Chondrocyte (in vitro differentiated cells): ENCODE measurements around the gene UBE2H. TPM values are rescaled to one million over a fixed set of nuclear protein-coding genes. Genes with fewer than 3 reads are reported as not detected.
"Not testable (repeated sequence)": the region's sequence is repeated elsewhere in the genome, so short reads cannot be mapped to it uniquely, and the experiment has no call there.

Experiments
- DNase-seq: peaks from one replicate; pipeline ENCODE4 v3.0.0; 2021; ENCODE audit warnings: mixed read lengths, low spot score
- H3K27ac Mint-ChIP-seq: one replicate; pipeline ENCODE4 v1.8.0; 2021; ENCODE audit warnings: mild to moderate bottlenecking, moderate library complexity, mixed read lengths; ENCODE audit not compliant: unreplicated experiment
- H3K27me3 Mint-ChIP-seq: 2 replicates; pipeline ENCODE4 v1.8.0; 2021; ENCODE audit warnings: low read depth, mixed read lengths
- H3K36me3 Mint-ChIP-seq: 2 replicates; pipeline ENCODE4 v1.8.0; 2021; ENCODE audit warnings: low read depth, mixed read lengths
- H3K4me1 Mint-ChIP-seq: 2 replicates; pipeline ENCODE4 v1.8.0; 2021; ENCODE audit warnings: low read depth, mild to moderate bottlenecking, mixed read lengths
- H3K4me3 Mint-ChIP-seq: one replicate; pipeline ENCODE4 v1.8.0; 2021; ENCODE audit warnings: mild to moderate bottlenecking, moderate library complexity, mixed read lengths; ENCODE audit not compliant: unreplicated experiment
- H3K9me3 Mint-ChIP-seq: 2 replicates; pipeline ENCODE4 v1.8.0; 2021; ENCODE audit warnings: low read depth, mixed read lengths
- total RNA-seq: library from RNA; stranded (reverse); gene quantifications from 3 replicates; pipeline ENCODE4 v1.2.1, GENCODE V29; 2021
- TF ChIP-seq, protein P1 (sequence below): fragments of 200-600 bp; sonication (generic); IDR thresholded peaks from 2 replicates; pipeline ENCODE4 v1.5.0; 2021; ENCODE audit warnings: antibody characterized with exemption, mild to moderate bottlenecking, moderate library complexity

Gene UBE2H
- total RNA-seq, 1 donor from 2014 or later: 167 TPM

DNA sequence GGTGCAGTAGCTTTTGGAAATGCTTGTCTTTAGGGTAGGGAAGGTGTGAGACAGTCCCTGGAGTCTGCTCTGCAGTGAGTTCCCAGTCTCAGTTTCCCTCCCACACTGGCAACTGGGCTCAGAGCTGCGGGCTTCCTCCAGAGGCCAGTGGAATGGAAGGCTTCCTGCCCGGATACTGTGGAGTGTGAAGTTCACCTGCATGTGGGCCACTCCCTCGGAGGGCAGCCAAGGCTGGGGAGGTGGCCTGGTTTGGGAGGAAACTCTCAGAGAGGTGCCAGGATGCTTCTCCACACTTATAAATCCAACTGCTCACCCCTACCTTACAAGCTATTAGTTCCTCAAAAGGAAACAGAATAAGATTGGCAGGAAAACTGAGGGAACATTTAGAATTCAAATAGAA is 18.1 kb upstream of the UBE2H start:
- TF ChIP-seq, protein P1, sequence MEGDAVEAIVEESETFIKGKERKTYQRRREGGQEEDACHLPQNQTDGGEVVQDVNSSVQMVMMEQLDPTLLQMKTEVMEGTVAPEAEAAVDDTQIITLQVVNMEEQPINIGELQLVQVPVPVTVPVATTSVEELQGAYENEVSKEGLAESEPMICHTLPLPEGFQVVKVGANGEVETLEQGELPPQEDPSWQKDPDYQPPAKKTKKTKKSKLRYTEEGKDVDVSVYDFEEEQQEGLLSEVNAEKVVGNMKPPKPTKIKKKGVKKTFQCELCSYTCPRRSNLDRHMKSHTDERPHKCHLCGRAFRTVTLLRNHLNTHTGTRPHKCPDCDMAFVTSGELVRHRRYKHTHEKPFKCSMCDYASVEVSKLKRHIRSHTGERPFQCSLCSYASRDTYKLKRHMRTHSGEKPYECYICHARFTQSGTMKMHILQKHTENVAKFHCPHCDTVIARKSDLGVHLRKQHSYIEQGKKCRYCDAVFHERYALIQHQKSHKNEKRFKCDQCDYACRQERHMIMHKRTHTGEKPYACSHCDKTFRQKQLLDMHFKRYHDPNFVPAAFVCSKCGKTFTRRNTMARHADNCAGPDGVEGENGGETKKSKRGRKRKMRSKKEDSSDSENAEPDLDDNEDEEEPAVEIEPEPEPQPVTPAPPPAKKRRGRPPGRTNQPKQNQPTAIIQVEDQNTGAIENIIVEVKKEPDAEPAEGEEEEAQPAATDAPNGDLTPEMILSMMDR: no peak
- Mint-ChIP-seq H3K4me1 (peaks cover 21% of the 10 kb centered on the region), H3K27me3 (no peaks in the 10 kb centered on the region), H3K9me3 (no peaks in the 10 kb centered on the region), H3K36me3 (no peaks in the 10 kb centered on the region), H3K27ac (peak overlapping the region; percentile 94), H3K4me3 (no peak overlapping the region)
- DNase-seq: no peak

DNA sequence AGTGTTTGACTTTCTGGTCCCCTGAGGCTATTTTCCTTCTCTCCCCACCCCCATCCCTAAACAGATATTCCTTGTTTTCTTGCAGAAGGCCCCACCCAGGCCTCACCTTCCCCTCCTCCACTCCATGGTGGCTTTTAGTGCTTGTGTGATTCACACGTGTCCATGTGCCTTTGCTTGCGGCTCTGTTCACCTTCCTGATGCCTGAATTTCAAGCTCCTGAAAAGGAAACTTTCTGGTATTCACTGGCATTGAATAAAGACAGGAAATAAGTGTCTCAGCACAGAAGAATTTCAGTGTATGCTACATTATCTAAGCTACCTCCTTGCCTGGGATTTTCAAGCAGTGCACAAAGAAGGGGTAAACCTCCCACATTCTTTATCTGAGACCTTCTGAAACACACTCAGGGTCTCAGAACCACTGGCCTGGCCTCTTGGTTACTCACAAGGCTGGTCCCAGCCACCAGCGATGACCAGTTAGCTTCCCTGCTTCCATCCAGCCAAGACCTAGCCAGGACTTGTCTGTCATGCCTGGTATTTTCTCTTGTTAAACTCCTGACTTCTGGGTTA is 17.2 kb upstream of the UBE2H start:
- TF ChIP-seq, protein P1: no peak
- H3K9me3 Mint-ChIP-seq: no peaks in the 10 kb centered on the region
- peak overlapping the region; percentile 2 for H3K4me3 Mint-ChIP-seq
- H3K27me3 Mint-ChIP-seq: no peaks in the 10 kb centered on the region
- peaks cover 21% of the 10 kb centered on the region for H3K4me1 Mint-ChIP-seq
- no peaks in the 10 kb centered on the region for H3K36me3 Mint-ChIP-seq
- DNase-seq: no peak
- H3K27ac Mint-ChIP-seq: peak overlapping the region; percentile 94

DNA sequence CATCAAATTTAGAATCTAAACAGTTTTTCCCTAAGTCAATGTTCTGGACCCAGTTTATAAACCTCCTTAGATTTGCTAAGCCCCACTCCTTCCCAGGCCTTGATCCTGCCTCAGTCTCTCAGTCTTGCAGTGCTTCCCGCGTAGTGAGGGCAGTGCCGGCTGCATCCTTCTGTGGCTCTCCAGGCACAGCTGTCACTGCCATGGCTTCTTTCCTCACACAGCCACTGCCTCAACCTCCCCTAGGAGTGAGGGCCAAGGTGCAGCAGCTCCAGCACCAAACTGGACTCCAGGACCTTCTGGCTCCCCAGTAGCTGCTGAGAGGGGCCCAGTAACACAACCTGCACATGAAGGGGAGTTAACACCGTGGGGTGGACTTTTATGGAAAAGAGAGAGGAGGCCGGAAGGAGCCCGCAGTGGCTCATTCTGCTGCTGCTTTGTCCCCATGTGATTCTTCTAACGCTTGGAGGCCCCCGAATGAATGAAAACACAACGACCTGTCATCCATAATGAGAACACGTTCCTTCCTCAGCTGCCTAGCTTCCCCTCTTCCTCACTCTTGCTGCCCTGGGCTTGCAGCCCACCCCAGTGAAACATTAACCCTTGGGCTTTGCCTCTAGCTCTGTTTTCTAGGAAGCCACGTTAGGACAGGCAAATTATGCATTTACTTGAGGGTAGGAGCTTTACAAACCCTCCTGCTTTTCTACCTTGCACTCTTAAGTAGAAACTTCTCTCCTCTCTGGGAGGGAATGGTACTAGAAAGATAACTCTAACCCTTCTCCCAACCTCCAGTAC is 16.0 kb upstream of the UBE2H start:
- Mint-ChIP-seq H3K9me3 (no peaks in the 10 kb centered on the region), H3K4me1 (peaks cover 21% of the 10 kb centered on the region), H3K4me3 (no peak overlapping the region), H3K27me3 (no peaks in the 10 kb centered on the region), H3K27ac (no peak overlapping the region), H3K36me3 (no peaks in the 10 kb centered on the region)
- TF ChIP-seq, protein P1: no peak
- DNase-seq: no peak

DNA sequence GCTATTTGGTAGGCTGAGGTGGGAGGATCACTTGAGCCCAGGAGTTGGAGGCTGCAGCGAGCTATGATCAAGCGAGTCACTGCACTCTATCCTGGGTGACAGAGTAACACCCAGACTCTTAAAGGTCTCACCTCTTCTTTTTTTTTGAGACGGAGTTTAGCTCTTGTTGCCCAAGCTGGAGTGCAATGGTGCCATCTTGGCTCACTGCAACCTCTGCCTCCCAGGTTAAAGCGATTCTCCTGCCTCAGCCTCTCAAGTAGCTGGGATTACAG is 7.4 kb upstream of the UBE2H start:
- H3K36me3 Mint-ChIP-seq, H3K9me3 Mint-ChIP-seq, H3K4me3 Mint-ChIP-seq, H3K27me3 Mint-ChIP-seq, H3K27ac Mint-ChIP-seq, DNase-seq: not testable (repeated sequence)
- H3K4me1 Mint-ChIP-seq: peaks cover 24% of the 10 kb centered on the region

DNA sequence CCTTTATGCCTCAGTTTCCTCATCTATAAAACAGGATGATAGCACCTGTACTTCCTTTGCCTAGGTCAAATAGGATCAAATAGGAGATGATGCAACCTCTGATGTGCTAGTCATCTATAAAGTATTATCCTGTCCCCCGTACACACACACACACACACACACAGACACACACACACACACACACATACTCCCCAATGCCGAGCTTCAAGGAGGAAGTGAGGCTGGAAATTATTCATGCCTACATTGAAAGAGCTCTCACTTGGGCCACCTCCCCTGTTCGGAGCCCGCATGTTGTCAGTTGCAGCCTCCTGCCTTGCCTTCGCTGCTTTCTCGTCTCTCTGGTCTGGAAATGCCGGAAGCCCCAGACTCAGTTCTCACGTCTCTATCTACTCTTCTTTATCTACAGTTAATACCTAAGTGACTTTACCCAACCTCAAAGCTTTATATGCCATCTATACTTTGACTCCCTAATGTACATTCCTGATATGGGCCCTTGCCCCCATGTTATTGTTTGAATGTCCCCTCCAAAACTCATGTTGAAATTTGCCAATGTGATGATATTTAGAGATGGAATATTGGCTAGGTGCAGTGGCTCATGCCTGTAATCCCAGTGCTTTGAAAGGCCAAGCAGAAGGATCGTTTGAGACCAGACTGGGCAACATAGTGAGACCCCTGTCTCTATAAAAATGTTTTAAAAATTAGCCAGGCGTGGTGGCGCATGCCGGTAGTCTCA is 6.9 kb upstream of the UBE2H start:
- TF ChIP-seq, protein P1: no peak
- Mint-ChIP-seq H3K36me3 (no peaks in the 10 kb centered on the region), H3K4me3 (no peak overlapping the region), H3K4me1 (peaks cover 24% of the 10 kb centered on the region), H3K9me3 (no peaks in the 10 kb centered on the region), H3K27ac (no peak overlapping the region), H3K27me3 (no peaks in the 10 kb centered on the region)
- peak; percentile 25 for DNase-seq
